ENCODE data around the gene SLC1A3.
A peak's percentile ranks its signal among the peaks of the same experiment; 100 is the strongest.

GRCh38 chr5:36692791-36693763, 86.7 kb downstream of the SLC1A3 start:
- TF ChIP-seq CTCF (IDR thresholded peaks at IDR 0.05) (peak; percentile 50 to 73 (median 60)), POLR2AphosphoS5 (IDR thresholded peaks at IDR 0.05) (peak in 1 of 2 donors; percentile 19), POLR2A (IDR thresholded peaks at IDR 0.05; ENCODE audit: low read depth) (no peak)
